H9 (cell line): ENCODE data around the gene AEN. TPM values are rescaled to one million over a fixed set of nuclear protein-coding genes. Genes with fewer than 3 reads are reported as not detected.

ENCODE experiments used
- DNase-seq: peaks from one replicate; pipeline ENCODE4 v3.0.0-alpha.2; 2017
- H2AFZ ChIP-seq: one replicate; pipeline ENCODE4 v1.6.1; 2013; ENCODE audit warnings: mild to moderate bottlenecking, low read length, control low read depth, moderate library complexity
- H2AK5ac ChIP-seq: 2 replicates; pipeline ENCODE4 v1.6.1; 2013; ENCODE audit warnings: low read length, control low read depth, mixed read lengths; ENCODE audit not compliant: insufficient read length
- H2BK120ac ChIP-seq: one replicate; pipeline ENCODE4 v1.6.1; 2013; ENCODE audit warnings: low read depth, mild to moderate bottlenecking, low read length, control low read depth, inconsistent platforms; ENCODE audit not compliant: poor library complexity, severe bottlenecking
- H2BK12ac ChIP-seq: 2 replicates; pipeline ENCODE4 v1.6.1; 2013; ENCODE audit warnings: low read length, control low read depth, mixed read lengths, low read depth; ENCODE audit not compliant: insufficient read length
- H2BK15ac ChIP-seq: 2 replicates; pipeline ENCODE4 v1.6.1; 2013; ENCODE audit warnings: low read depth, low read length, control low read depth
- H2BK20ac ChIP-seq: one replicate; pipeline ENCODE4 v1.6.1; 2013; ENCODE audit warnings: low read depth, mild to moderate bottlenecking, low read length, control low read depth, inconsistent platforms; ENCODE audit not compliant: poor library complexity, severe bottlenecking
- H2BK5ac ChIP-seq: 2 replicates; pipeline ENCODE4 v1.6.1; 2013; ENCODE audit warnings: low read length, control low read depth, mixed read lengths; ENCODE audit not compliant: insufficient read length
- H3K14ac ChIP-seq: 2 replicates; pipeline ENCODE4 v1.6.1; 2013; ENCODE audit warnings: low read length, control low read depth; ENCODE audit not compliant: insufficient read depth
- H3K18ac ChIP-seq: 2 replicates; pipeline ENCODE4 v1.6.1; 2013; ENCODE audit warnings: low read depth, mild to moderate bottlenecking, mixed read lengths, low read length, control low read depth; ENCODE audit not compliant: insufficient read length
- H3K23ac ChIP-seq: 2 replicates; pipeline ENCODE4 v1.6.1; 2013; ENCODE audit warnings: low read length, control low read depth, mixed read lengths, low read depth; ENCODE audit not compliant: insufficient read length
- H3K23me2 ChIP-seq: 2 replicates; pipeline ENCODE4 v1.6.1; 2013; ENCODE audit warnings: low read depth, mild to moderate bottlenecking, mixed read lengths, low read length, control low read depth; ENCODE audit not compliant: insufficient read length, poor library complexity, severe bottlenecking
- H3K27ac ChIP-seq: 2 replicates; pipeline ENCODE4 v1.5.1; 2013; ENCODE audit warnings: low read length, control low read depth, mixed read lengths, low read depth; ENCODE audit not compliant: insufficient read length
- H3K27me3 ChIP-seq: 2 replicates; pipeline ENCODE4 v1.6.1; 2013; ENCODE audit warnings: low read length, control low read depth, inconsistent platforms; ENCODE audit not compliant: insufficient read depth
- H3K4ac ChIP-seq: 2 replicates; pipeline ENCODE4 v1.6.1; 2013; ENCODE audit warnings: low read depth, mild to moderate bottlenecking, control low read depth, inconsistent platforms, low read length, moderate library complexity
- H3K4me1 ChIP-seq: 2 replicates; pipeline ENCODE4 v1.6.1; 2013; ENCODE audit warnings: low read length, control low read depth, inconsistent platforms; ENCODE audit not compliant: insufficient read depth
- H3K4me2 ChIP-seq: 2 replicates; pipeline ENCODE4 v1.6.1; 2013; ENCODE audit warnings: low read length, control low read depth, mixed read lengths; ENCODE audit not compliant: insufficient read length, insufficient read depth
- H3K56ac ChIP-seq: 2 replicates; pipeline ENCODE4 v1.6.1; 2013; ENCODE audit warnings: low read depth, mild to moderate bottlenecking, mixed read lengths, low read length, control low read depth; ENCODE audit not compliant: insufficient read length
- H3K79me1 ChIP-seq: 2 replicates; pipeline ENCODE4 v1.6.1; 2013; ENCODE audit warnings: low read depth, mild to moderate bottlenecking, moderate library complexity, low read length, control low read depth, inconsistent platforms; ENCODE audit not compliant: insufficient read depth, poor library complexity, severe bottlenecking
- H3K79me2 ChIP-seq: 2 replicates; pipeline ENCODE4 v1.6.1; 2013; ENCODE audit warnings: low read length, control low read depth, inconsistent platforms; ENCODE audit not compliant: insufficient read depth
- H3K9ac ChIP-seq: 2 replicates; pipeline ENCODE4 v1.6.1; 2013; ENCODE audit warnings: low read length, control low read depth, mixed read lengths; ENCODE audit not compliant: insufficient read length; ENCODE audit errors: extremely low read depth
- H3K9me3 ChIP-seq: one replicate; pipeline ENCODE4 v1.6.1; 2013; ENCODE audit warnings: low read depth, low read length, inconsistent platforms; ENCODE audit not compliant: control insufficient read depth
- H3T11ph ChIP-seq: one replicate; pipeline ENCODE4 v1.6.1; 2013; ENCODE audit warnings: mild to moderate bottlenecking, low read length, control low read depth, inconsistent platforms
- H4K20me1 ChIP-seq: one replicate; pipeline ENCODE4 v1.6.1; 2013; ENCODE audit not compliant: control insufficient read depth, insufficient read length, insufficient read depth
- H4K5ac ChIP-seq: 2 replicates; pipeline ENCODE4 v1.6.1; 2013; ENCODE audit warnings: low read depth, mild to moderate bottlenecking, mixed read lengths, low read length, control low read depth; ENCODE audit not compliant: insufficient read length
- H4K8ac ChIP-seq: replicated peaks from 2 replicates; pipeline ENCODE4 v1.6.1; 2013; ENCODE audit warnings: low read length, control low read depth, mixed read lengths, low read depth; ENCODE audit not compliant: insufficient read length
- H4K91ac ChIP-seq: 2 replicates; pipeline ENCODE4 v1.6.1; 2013; ENCODE audit warnings: low read depth, mild to moderate bottlenecking, moderate library complexity, mixed read lengths, low read length, control low read depth; ENCODE audit not compliant: insufficient read length
- H3K27ac Mint-ChIP-seq, 3 experiments: 2 replicates in 2 of 3; 3 replicates in 1 of 3; pipeline ENCODE4 v1.8.0; 2020 to 2021; ENCODE audit warnings: mixed read lengths in 3 of 3, mild to moderate bottlenecking in 1 of 3, moderate library complexity in 1 of 3
- H3K27me3 Mint-ChIP-seq: 2 replicates; pipeline ENCODE4 v1.8.0; 2021; ENCODE audit warnings: low read depth, mild to moderate bottlenecking, moderate library complexity, mixed read lengths
- H3K36me3 Mint-ChIP-seq, 3 experiments: 2 replicates in 2 of 3; 3 replicates in 1 of 3; pipeline ENCODE4 v1.8.0; 2020 to 2021; ENCODE audit warnings: low read depth in 3 of 3, mixed read lengths in 3 of 3; ENCODE audit not compliant: insufficient read depth in 1 of 3
- H3K4me1 Mint-ChIP-seq, 2 experiments: 2 replicates each; pipeline ENCODE4 v1.8.0; 2020; ENCODE audit warnings: mixed read lengths in 2 of 2
- H3K4me3 Mint-ChIP-seq, 2 experiments: 2 replicates in 1 of 2; 3 replicates in 1 of 2; pipeline ENCODE4 v1.8.0; 2020 to 2021; ENCODE audit warnings: mild to moderate bottlenecking in 2 of 2, mixed read lengths in 2 of 2, moderate library complexity in 1 of 2
- H3K9me3 Mint-ChIP-seq, 2 experiments: 2 replicates in 1 of 2; 3 replicates in 1 of 2; pipeline ENCODE4 v1.8.0; 2020; ENCODE audit warnings: mild to moderate bottlenecking in 2 of 2, mixed read lengths in 2 of 2, moderate library complexity in 1 of 2
- CTCF ChIP-seq: fragments of 200-600 bp; sonication (generic); conservative IDR thresholded peaks from 3 replicates; pipeline ENCODE4 v1.8.0; 2021; ENCODE audit warnings: antibody characterized with exemption, mild to moderate bottlenecking
- WGBS: extraction: QIAGEN DNeasy Blood & Tissue Kit; methylation state at CpG from one replicate; pipeline ENCODE4 v1.1.7; 2013; ENCODE audit warnings: missing lambda C conversion rate, low lambda C conversion rate, mixed read lengths; ENCODE audit not compliant: insufficient read length; ENCODE audit errors: extremely low coverage; 5-methylcytosine and 5-hydroxymethylcytosine counted together
- total RNA-seq: library from RNA; stranded (reverse); gene quantifications from 2 replicates; pipeline ENCODE4 v1.2.1, GENCODE V29; 2021

The AEN gene
- total RNA-seq, 1 experiment from 2014 or later: 132 TPM

GRCh38 chr15:88617031-88617722 lies 4.0 kb upstream of the AEN start:
- WGBS: no CpG with 5 or more reads among the region's 10 CpGs
- Histone ChIP-seq H4K8ac (no peak overlapping the region), H3K9me3 (no peaks in the 10 kb centered on the region), H3K4me1 (peaks cover 10% of the 10 kb centered on the region; the same call in 1 of the 2 replicates), H2BK20ac (no peak overlapping the region), H3K79me1 (no peaks in the 10 kb centered on the region), H3K4me2 (no peak overlapping the region), H2BK15ac (no peak overlapping the region), H3K18ac (no peak overlapping the region), H3K9ac (no peak overlapping the region), H2BK5ac (no peak overlapping the region), H3K79me2 (peaks cover 9% of the 10 kb centered on the region), H3K27me3 (no peaks in the 10 kb centered on the region; the same call in 1 of the 2 replicates), H3K4ac (no peak overlapping the region), H2BK12ac (no peak overlapping the region), H3K23me2 (peaks cover 7% of the 10 kb centered on the region), H3T11ph (no peak overlapping the region), H4K91ac (no peak overlapping the region), H3K23ac (no peak overlapping the region), H3K14ac (no peak overlapping the region), H4K20me1 (peaks cover 5% of the 10 kb centered on the region), H4K5ac (no peak overlapping the region), H2AFZ (no peak overlapping the region), H2BK120ac (no peak overlapping the region), H2AK5ac (no peak overlapping the region), H3K56ac (no peak overlapping the region), H3K27ac (no peak overlapping the region)
- no peak overlapping the region for H3K4me3 Mint-ChIP-seq
- H3K27ac Mint-ChIP-seq: no peak overlapping the region
- H3K9me3 Mint-ChIP-seq: no peaks in the 10 kb centered on the region; a peak in 2 of 5 replicates
- DNase-seq: no peak
- TF ChIP-seq CTCF: no peak
- peaks cover 24% of the 10 kb centered on the region for H3K27me3 Mint-ChIP-seq
- H3K4me1 Mint-ChIP-seq: peaks cover 51 to 69% of the 10 kb centered on the region in 2 experiments
- H3K36me3 Mint-ChIP-seq: peaks cover 0 to 8% (median 7%) of the 10 kb centered on the region in 3 experiments; a peak in 6 of 7 replicates
